ENCODE measurements around the gene KRT85.

Gene KRT85

DNA sequence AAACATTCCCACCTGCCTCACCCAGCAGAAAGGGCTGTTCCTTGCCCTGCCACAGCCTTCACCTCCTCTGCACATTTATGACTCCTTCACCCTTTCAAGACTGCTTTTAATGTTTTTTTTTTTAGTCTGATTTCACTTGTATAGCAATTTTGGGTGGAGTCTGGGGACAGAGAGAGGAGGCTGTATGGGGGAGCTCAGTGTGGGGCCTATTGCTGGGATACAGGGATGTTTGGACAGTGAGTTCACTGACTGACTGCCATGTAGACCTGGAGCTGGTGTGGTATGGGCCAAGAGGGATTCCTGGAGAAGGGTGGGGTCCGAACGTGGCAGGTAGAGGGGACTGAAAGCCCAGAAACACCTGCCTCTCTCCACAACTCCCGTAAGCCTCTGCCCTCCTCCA lies 1.9 kb upstream of the KRT85 start:
- no peak for DNase-seq (ENCODE audit: low read depth in 2 of 2, low spot score in 1 of 2)

DNA sequence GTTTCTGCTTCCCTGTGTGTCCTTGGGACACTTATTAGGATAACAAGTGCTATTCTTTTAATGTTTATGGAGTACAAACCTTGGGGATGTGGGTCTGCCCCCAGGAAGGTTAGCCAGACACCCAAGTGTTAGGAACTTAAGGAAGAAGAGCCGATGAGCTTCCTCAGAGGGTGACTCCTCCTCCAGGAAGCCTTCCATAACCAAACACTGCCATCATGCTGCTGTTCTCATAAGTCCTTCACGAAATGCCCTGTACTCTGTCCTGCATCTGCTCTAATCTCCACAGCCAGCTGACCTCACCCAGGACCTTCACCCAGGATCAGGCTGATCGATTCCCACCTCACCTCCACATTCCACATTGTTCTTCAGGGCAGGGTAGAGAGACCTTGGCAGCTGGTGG lies 1.2 kb upstream of the KRT85 start:
- DNase-seq (ENCODE audit: low read depth in 2 of 2, low spot score in 1 of 2), result no peak

DNA sequence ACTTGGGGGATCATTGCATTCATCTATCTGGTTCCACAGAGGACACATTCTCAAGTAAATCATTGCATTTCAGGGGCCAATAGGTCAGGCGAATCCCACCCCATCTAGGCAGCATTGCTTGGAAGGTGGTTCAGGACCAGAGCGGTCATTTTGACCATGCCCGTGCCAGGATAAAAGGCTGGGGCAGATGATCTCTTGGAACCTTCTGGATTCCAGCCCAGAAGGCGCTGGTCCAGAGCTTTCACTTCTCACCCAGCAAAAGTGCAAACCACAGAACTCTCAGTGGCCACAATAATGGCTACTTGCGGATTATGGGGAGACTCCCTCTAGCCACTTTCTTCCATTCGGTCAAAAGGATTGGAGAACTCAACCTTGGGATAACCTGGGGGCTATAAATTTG lies 595 bp upstream of the KRT85 start:
- DNase-seq (ENCODE audit: low read depth in 2 of 2, low spot score in 1 of 2), result no peak

DNA sequence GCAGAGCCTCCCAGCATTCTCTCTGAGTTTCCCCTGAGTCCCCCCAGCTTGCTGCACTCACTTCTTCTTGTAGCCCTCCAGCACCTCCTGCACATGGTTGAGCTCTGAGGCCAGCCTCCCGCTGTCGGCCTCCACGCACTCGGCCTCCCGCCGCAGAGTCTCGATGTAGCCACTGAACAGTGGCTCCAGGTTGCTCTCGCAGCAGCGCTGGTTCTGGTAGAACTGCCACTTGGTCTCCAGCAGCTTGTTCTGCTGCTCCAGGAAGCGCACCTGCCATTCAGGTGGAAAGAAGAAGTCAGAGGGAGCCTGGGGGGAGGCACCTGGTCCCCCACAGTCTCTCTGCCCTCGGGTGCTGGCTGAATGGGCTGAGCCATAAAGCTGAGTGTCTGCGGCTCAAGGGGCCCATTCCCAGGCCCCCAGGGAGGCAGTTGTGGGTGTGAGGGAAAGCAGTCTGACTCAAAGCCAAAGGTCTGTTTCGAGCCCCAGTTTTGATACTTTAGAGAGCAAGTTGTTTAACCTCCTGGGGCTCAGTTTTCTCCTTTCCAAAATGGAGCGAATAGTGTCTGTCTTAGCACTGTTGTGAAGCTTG lies 2.3 kb downstream of the KRT85 start:
- DNase-seq (ENCODE audit: low read depth in 2 of 2, low spot score in 1 of 2), result no peak

DNA sequence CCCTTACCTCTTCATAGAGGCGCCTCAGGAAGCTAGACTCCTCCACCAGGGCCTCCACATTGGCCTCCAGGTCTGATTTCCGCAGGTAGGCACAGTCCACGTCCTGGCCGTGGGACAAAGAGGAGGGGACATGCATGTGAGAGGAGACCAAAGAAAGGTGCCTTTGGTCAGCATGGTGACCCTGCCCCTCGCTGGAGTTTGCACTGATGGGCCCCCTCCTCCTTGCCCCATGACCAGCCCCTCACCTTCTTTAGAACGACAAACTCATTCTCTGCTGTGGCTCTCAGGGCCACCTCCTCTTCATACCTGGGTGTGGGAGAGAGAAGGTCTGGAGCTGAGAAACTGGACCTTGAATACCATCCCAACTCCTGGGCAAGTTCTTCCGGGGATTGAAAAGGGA lies 3.2 kb downstream of the KRT85 start:
- no peak for DNase-seq (ENCODE audit: low read depth in 2 of 2, low spot score in 1 of 2)

GRCh38 chr12:52363111-52363679 lies 4.1 kb downstream of the KRT85 start:
- DNase-seq (ENCODE audit: low read depth in 2 of 2, low spot score in 1 of 2), result no peak

DNA sequence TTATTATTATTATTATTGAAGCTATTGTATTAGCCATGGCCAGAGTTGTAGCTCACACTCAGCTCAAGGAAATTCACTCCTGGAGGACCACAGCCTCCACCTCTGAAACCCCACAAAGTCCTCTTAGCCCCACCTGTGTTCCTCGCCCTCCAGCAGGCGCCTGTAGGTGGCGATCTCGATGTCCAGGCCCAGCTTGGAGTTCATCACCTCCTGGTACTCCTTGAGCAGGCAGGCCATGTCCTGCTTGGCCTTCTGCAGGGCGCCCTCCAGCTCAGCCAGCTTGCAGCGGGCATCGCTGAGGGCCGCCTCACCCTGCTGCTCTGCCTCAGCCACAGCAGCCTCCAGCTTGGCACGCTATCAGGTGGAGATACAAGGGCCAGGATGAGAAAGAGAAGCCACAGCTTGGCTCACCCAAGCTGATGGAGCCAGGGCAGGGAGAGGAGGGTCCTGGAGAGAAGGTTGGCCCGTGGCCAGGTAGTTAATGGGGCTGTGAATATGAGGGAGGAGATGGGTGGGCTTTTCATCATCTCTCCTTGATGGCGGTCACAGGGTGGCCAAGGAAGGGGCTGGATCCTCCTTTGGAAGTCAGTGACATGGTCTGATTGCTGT lies 5.1 kb downstream of the KRT85 start:
- no peak for DNase-seq (ENCODE audit: low read depth in 2 of 2, low spot score in 1 of 2)

- no peak for DNase-seq (ENCODE audit: low read depth in 2 of 2, low spot score in 1 of 2)
These were observed 5.7 kb downstream of the KRT85 start for GRCh38 chr12:52361553-52361952.

- DNase-seq (ENCODE audit: low read depth in 2 of 2, low spot score in 1 of 2), result no peak
These were observed 6.5 kb downstream of the KRT85 start for GRCh38 chr12:52360663-52361271.

- DNase-seq (ENCODE audit: low read depth in 2 of 2, low spot score in 1 of 2), result no peak
These were observed 7.1 kb downstream of the KRT85 start for GRCh38 chr12:52360106-52360662.

DNA sequence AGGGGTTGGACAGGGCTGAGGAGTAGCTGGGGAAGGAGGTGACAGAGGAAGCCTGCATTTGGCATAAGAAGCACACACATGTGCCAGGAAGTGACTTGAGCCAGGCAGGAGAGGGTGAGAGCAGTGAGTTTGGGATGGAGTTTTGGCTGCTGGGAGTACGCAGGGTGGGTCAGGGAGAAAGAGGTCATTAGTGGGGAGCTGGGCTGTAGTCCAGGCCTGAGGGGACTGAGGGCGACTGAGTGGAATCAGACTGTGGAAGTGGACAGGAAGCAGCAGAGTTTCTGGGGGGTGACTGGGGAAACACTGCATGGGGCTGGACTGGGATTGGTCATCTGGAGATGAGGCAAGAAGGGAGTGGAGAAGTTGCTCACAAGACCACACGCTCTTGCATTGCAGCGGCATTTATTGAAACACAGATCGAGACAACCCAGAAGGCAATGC lies 7.6 kb downstream of the KRT85 start:
- no peak for DNase-seq (ENCODE audit: low read depth in 2 of 2, low spot score in 1 of 2)

DNA sequence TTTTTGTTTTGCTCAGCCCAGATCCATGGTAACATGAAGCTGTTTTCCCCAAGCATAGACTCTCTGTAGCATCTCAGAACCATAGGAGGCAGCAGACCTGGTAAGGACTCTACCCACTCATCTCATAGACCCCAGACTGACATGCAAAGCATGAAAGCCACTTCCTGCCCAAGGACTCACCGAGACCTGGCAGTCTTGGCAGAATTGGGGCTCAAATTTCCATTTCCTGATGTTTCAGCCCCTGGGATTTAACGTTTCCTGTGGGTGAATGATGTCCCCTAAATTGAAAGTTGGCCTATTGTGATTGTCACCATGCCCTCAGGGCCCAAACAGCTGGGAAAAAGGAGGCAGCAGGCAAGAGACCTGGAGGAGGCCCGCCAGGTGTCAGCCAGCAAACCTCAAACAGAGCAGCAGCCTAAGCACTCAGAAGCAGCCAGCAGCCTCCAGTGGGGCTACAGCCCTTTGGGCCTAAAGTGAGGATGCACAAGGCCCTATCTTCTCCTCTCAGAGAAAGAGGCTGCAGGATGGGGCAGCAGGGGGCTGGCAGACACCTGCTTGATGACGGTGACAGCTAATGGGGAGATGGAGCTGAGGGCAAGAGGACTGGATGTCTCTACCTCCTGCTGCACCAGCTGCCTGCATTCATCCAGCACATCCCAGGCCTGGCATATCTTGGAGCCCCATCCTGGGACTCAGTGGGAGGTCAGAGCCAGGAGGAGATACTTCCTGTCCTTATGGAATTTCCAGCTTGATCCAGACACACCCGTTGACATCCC lies 8.5 kb downstream of the KRT85 start:
- no peak for DNase-seq (ENCODE audit: low read depth in 2 of 2, low spot score in 1 of 2)

DNA sequence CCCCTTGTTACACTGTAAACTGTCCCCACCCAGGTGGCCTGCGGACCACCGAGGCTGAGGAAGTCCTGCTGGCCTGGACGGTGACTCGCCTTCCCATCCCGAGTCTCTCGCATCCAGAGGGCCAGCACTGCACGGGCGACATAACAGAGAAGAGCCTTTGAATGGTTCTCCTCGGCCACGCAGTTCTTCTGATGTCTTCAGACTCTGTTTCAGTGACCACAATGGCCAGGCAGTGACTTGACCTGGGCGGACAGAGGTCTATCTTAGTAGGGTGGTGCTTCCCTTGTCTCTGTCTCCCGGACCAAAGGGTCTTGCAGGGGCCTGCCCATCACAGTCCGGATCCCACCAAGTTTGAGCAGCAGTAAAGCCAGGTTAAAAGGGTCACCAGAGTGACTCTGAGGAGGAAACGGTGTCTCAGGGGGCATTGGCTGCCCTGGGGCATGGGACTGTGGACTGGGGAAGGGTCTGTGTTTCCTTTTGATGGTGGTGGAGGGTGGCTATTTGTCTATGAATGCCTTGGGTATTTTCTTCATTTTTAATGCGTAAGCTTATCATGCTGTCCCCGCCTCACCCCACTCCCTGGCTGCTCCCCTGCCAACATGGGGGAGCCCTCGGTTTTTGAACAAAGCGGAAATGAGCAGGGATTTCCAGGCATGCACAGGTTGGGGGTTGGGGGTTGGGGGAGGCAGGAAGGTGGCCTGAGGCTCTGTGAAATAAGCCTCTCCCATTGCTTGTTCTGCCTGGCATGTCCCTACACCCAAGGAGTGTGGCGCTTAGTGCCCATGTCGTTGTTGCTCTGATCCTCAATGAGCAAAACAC lies 10.3 kb downstream of the KRT85 start:
- DNase-seq (ENCODE audit: low read depth in 2 of 2, low spot score in 1 of 2), result no peak

GRCh38 chr12:52356031-52356761 lies 11.1 kb downstream of the KRT85 start:
- DNase-seq (ENCODE audit: low read depth in 2 of 2, low spot score in 1 of 2), result no peak

DNA sequence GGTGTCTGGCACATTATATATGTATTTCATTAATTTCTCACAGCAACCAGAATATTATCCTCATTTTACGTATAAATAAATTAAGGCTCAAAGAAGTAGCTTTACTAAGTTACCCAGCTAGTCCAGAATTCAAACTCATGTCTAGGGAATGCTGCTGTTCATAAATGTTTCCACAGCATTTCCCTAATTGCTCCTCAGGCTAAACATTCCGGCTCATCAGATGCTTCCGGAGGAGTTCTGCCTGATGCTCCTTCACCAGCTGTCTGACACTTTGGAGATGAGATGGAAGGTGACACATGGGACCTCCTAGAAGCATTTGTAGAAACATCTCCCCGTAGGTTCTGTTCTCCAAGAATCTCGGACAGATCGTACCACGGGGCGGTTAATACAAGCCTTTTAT lies 12.1 kb downstream of the KRT85 start:
- DNase-seq (ENCODE audit: low read depth in 2 of 2, low spot score in 1 of 2), result no peak

DNA sequence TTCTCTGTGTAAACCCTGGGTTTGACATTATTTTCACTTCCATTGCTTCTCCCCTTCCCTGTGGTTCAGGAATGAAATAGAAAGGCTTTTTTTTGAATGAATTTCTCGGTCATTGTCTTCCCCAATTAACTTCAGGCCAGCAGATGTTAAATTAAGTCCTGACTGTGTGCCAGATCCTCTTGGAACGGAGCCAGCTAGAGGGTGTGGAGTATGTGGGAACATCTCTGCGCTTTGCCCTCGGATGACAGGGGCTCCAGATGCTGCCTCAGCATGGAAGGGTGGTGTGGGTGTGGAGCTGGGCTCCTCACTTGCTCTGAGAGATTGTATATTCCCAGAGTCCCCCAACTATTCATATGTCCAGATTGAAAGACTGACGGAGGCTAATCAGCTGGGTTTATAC lies 13.1 kb downstream of the KRT85 start:
- DNase-seq (ENCODE audit: low read depth in 2 of 2, low spot score in 1 of 2), result no peak

GRCh38 chr12:52353766-52354165 lies 13.5 kb downstream of the KRT85 start:
- no peak for DNase-seq (ENCODE audit: low read depth in 2 of 2, low spot score in 1 of 2)

GRCh38 chr12:52352951-52353350 lies 14.3 kb downstream of the KRT85 start:
- no peak for DNase-seq (ENCODE audit: low read depth in 2 of 2, low spot score in 1 of 2)

DNA sequence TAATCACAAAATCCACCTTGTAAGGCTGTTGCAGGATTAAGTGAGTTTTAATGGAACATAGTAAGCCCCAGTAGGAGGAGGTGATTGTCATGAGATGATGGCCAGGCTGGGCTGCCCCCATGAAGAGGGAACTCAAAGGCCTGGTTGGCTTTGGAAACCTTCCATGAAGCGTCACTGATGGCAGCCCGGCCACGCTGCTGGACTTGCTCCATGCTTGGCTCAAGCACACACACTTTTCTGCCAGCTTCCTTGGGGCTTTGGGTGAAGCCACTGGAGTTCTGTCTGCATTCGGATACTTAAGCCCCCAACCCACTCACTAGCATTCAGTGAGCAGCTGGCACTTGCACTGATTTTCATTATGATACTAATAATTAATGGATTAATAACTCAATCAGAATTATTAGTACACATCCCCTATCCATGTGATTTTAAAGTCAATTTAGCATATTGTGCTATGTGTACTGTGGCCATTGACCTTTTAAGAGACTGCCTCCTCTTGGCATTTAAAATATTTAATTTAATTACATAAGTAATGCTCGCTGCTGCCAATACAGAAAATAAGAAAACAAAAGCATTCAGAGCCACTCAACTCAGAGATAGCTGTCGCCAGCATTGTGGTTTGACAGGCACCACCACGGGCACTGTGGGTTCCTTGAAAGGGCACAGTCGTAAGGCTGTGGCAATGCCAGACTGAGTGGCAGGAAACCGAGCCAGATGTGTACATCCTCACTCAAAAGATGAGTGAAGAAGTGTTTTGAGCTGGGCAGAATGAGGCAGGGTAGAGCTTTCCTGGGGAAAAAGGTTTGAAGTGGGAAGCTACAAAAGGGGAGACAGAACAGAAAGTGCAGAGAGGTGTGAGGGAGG lies 15.9 kb downstream of the KRT85 start:
- DNase-seq (ENCODE audit: low read depth in 2 of 2, low spot score in 1 of 2), result peak; percentile 19 to 41
